GM18498 (cell line): ENCODE measurements around the gene REPS2.

Experiments used
- ATAC-seq: cut with Tn5 transposase; IDR thresholded peaks from one replicate; pipeline ENCODE4 v1.9.1; 2021; ENCODE audit warnings: mild to moderate bottlenecking, moderate library complexity; ENCODE audit not compliant: unreplicated experiment

REPS2 gene

GRCh38 chrX:17031827-17032226 is 85.4 kb downstream of the REPS2 start:
- ATAC-seq = no peak

- no peak for ATAC-seq
Observed at GRCh38 chrX:17032351-17032750, 85.9 kb downstream of the REPS2 start.

- no peak for ATAC-seq
Observed at GRCh38 chrX:17033225-17033624, 86.8 kb downstream of the REPS2 start.

- ATAC-seq = no peak
Observed at GRCh38 chrX:17035111-17035510, 88.7 kb downstream of the REPS2 start.

GRCh38 chrX:17036171-17036961 is 89.9 kb downstream of the REPS2 start:
- ATAC-seq = no peak

- ATAC-seq = no peak
Observed at GRCh38 chrX:17038277-17038676, 91.8 kb downstream of the REPS2 start.

- no peak for ATAC-seq
Observed at GRCh38 chrX:17038681-17039161, 92.3 kb downstream of the REPS2 start.

- ATAC-seq = no peak
Observed at GRCh38 chrX:17039826-17040225, 93.4 kb downstream of the REPS2 start.

- ATAC-seq = no peak
Observed at GRCh38 chrX:17040711-17041110, 94.3 kb downstream of the REPS2 start.

- no peak for ATAC-seq
Observed at GRCh38 chrX:17042037-17042436, 95.6 kb downstream of the REPS2 start.

GRCh38 chrX:17046478-17047097 is 100.1 kb downstream of the REPS2 start:
- ATAC-seq = peak; percentile 54

GRCh38 chrX:17047224-17047623 is 100.8 kb downstream of the REPS2 start:
- no peak for ATAC-seq

GRCh38 chrX:17052210-17052609 is 105.8 kb downstream of the REPS2 start:
- ATAC-seq = no peak

- no peak for ATAC-seq
Observed at GRCh38 chrX:17052793-17053192, 106.3 kb downstream of the REPS2 start.

- no peak for ATAC-seq
Observed at GRCh38 chrX:17053502-17053901, 107.0 kb downstream of the REPS2 start.

- no peak for ATAC-seq
Observed at GRCh38 chrX:17056868-17057608, 110.6 kb downstream of the REPS2 start.

- ATAC-seq = no peak
Observed at GRCh38 chrX:17062065-17062464, 115.6 kb downstream of the REPS2 start.

- no peak for ATAC-seq
Observed at GRCh38 chrX:17065100-17065499, 118.6 kb downstream of the REPS2 start.

GRCh38 chrX:17067534-17067933 is 121.1 kb downstream of the REPS2 start:
- ATAC-seq = no peak

GRCh38 chrX:17072301-17072700 is 125.8 kb downstream of the REPS2 start:
- ATAC-seq = no peak

GRCh38 chrX:17072721-17073230 is 126.3 kb downstream of the REPS2 start:
- ATAC-seq = no peak
